Activated CD4-positive, alpha-beta T cell treated with anti-CD3 and anti-CD28 coated beads, Interleukin-2, amount 50 U/mL, for 4 hours (primary cell): ENCODE results near the gene NFE2L2.
"Not testable (repeated sequence)": the region's sequence is repeated elsewhere in the genome, so short reads cannot be mapped to it uniquely, and the experiment has no call there.

Experiments
- DNase-seq, 2 experiments: peaks; one replicate each; pipeline ENCODE4 v3.0.0-alpha.2; 2020

NFE2L2 gene

DNA sequence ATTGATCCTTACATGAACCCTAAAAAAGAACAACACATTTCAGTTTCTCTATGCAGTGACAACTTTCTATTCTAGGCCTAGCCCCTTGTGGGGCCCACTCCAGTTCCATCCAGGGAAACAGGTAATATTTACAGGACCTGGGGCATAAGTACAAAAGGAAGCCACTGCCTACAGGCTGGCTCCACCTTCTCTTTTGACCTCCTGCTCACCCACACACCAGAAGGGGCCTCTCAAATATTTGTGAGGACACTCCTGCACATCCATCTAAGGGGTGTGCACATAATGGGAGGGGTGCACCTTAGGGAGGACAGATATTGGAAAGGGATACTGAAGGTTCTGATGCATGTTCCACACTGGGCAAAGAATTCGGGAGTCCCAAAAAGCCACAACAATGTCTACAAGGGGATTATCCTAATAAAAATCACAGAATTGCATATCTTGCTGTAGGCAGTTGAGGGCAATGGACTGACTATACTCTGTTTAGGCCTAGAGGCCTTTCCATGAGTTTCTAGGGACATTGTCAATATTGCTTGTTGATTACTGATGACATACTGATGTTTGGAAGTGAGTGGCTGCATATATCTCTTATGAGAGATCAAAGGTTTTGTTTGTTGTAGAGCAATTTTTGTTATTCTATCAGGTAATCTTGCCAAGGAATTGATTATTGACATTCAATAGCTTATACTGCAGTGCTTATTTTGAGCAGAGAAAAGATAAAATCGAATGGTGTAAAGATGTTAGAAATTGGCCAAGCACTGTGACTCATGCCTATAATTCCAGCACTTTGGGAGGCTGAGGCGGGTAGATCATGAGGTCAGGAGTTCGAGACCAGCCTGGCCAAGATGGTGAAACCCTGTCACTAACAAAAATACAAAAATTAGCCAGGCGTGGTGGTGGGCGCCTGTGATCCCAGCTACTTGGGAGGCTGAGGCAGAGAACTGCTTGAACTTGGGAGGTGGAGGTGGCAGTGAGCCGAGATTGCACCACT lies 75.8 kb downstream of the NFE2L2 start:
- no peak for DNase-seq

- no peak for DNase-seq
Measured at GRCh38 chr2:177187631-177188312, 76.8 kb downstream of the NFE2L2 start.

DNA sequence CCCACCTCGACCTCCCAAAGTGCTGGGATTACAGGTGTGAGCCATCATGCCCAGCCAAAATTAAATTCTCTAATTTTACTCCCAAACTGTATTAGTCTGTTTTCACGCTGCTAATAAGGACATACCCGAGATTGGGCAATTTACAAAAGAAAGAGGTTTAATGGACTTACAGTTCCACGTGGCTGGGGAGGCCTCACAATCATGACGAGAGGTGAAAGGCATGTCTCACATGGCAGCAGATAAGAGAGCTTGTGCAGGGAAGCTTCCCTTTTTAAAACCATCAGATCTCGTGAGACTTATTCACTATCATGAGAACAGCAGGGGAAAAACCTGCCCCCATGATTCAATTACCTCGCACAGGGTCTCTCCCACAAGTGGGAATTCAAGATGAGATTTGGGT lies 78.5 kb downstream of the NFE2L2 start:
- DNase-seq: not testable (repeated sequence)

DNA sequence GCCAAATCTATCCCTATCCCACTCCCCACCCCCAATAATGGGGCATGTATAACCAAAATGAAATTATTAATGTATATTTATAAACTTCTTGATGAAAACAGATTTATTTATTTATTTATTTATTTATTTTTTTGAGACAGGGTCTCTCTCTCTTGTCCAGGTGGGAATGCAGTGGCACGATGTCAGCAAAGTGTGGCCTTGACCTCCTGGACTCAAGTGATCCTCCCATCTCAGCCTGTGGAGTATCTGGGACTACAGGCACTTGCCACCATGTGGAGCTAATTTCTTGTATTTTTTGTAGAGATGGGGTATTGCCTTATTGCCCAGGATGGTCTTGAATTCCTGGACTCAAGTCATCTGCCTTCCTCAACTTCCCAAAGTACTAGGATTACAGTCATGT lies 79.9 kb downstream of the NFE2L2 start:
- no peak for DNase-seq

GRCh38 chr2:177183860-177184259 lies 80.7 kb downstream of the NFE2L2 start:
- no peak for DNase-seq
